CD4-positive, alpha-beta T cell treated with Interleukin-15 for 1 hour (primary cell): ENCODE data around the gene TBC1D26.
"Not testable (repeated sequence)": the region's sequence is repeated elsewhere in the genome, so short reads cannot be mapped to it uniquely, and the experiment has no call there.

Source experiments
- DNase-seq: peaks from one replicate; pipeline ENCODE4 v3.0.0-alpha.2; 2020

TBC1D26 gene

GRCh38 chr17:15731900-15732299, at the start of gene TBC1D26:
Gene TBC1D26 (plus strand): TSS chr17:15732283. CDS start chr17:15735349, 3,066 bp downstream.
- not testable (repeated sequence) for DNase-seq

GRCh38 chr17:15683135-15683534, 48.9 kb upstream of the TBC1D26 start:
- not testable (repeated sequence) for DNase-seq

GRCh38 chr17:15683824-15684478, 48.1 kb upstream of the TBC1D26 start, which contains the start of gene TRIM16:
Gene TRIM16 (minus strand): TSS chr17:15684311. CDS start chr17:15651609, 32,702 bp downstream.
- peak; percentile 79 for DNase-seq

- DNase-seq, result not testable (repeated sequence)
These were observed 44.6 kb upstream of the TBC1D26 start for GRCh38 chr17:15687494-15687893.

- DNase-seq, result not testable (repeated sequence)
These were observed 33.1 kb upstream of the TBC1D26 start for GRCh38 chr17:15698967-15699366.

- DNase-seq, result peak; percentile 99
These were observed 32.6 kb upstream of the TBC1D26 start, which contains the start of gene ZNF286A for GRCh38 chr17:15699413-15699924. Gene ZNF286A (plus strand): TSS chr17:15699752. CDS start chr17:15700330, 578 bp downstream.

GRCh38 chr17:15699937-15700336, 32.1 kb upstream of the TBC1D26 start:
- DNase-seq, result not testable (repeated sequence)

GRCh38 chr17:15704239-15704638, 27.8 kb upstream of the TBC1D26 start:
- not testable (repeated sequence) for DNase-seq

GRCh38 chr17:15704813-15705212, 27.3 kb upstream of the TBC1D26 start:
- not testable (repeated sequence) for DNase-seq

GRCh38 chr17:15708879-15709278, 23.2 kb upstream of the TBC1D26 start:
- DNase-seq, result not testable (repeated sequence)

GRCh38 chr17:15716601-15717563, 15.2 kb upstream of the TBC1D26 start:
- DNase-seq, result not testable (repeated sequence)

GRCh38 chr17:15730535-15730934, 1.5 kb upstream of the TBC1D26 start:
- DNase-seq, result not testable (repeated sequence)

GRCh38 chr17:15733174-15733789, 1.2 kb downstream of the TBC1D26 start:
- DNase-seq, result not testable (repeated sequence)

GRCh38 chr17:15736578-15736977, 4.5 kb downstream of the TBC1D26 start:
- not testable (repeated sequence) for DNase-seq

GRCh38 chr17:15738066-15738465, 6.0 kb downstream of the TBC1D26 start:
- DNase-seq, result no peak

- DNase-seq, result not testable (repeated sequence)
These were observed 7.2 kb downstream of the TBC1D26 start for GRCh38 chr17:15739259-15739658.

GRCh38 chr17:15740041-15740440, 8.0 kb downstream of the TBC1D26 start:
- not testable (repeated sequence) for DNase-seq

GRCh38 chr17:15740570-15741120, 8.6 kb downstream of the TBC1D26 start:
- DNase-seq, result no peak

GRCh38 chr17:15741624-15742023, 9.5 kb downstream of the TBC1D26 start:
- DNase-seq, result no peak

GRCh38 chr17:15742051-15742795, 10.1 kb downstream of the TBC1D26 start:
- DNase-seq, result no peak

- DNase-seq, result no peak
These were observed 10.8 kb downstream of the TBC1D26 start for GRCh38 chr17:15742921-15743320.
